ENCODE measurements around the gene ASCC1.

ASCC1 gene

GRCh38 chr10:72200883-72201282, 15.2 kb downstream of the ASCC1 start:
- peaks cover 32% of the 10 kb centered on the region for H3K36me3 ChIP-seq (ENCODE audit: control insufficient read depth, low read length)
- H3K4me2 ChIP-seq (ENCODE audit: low read length) = no peak overlapping the region
- H3K4me1 ChIP-seq (ENCODE audit: control insufficient read depth, low read length) = no peaks in the 10 kb centered on the region
- H3K9me2 ChIP-seq (replicated peaks; ENCODE audit: control insufficient read depth, low read length) = no peaks in the 10 kb centered on the region
- H3K27ac ChIP-seq (ENCODE audit: low read depth, low read length) = no peak overlapping the region
- no peaks in the 10 kb centered on the region for H4K20me1 ChIP-seq (ENCODE audit: control insufficient read depth, insufficient read depth, low read depth, low read length)
- H3K79me2 ChIP-seq (ENCODE audit: control insufficient read depth, low read length) = no peaks in the 10 kb centered on the region
- TF ChIP-seq EZH2phosphoT487 (IDR thresholded peaks at IDR 0.05; ENCODE audit: borderline replicate concordance, low read length) = no peak
- TF ChIP-seq CTCF (IDR thresholded peaks at IDR 0.05; ENCODE audit: low read depth, low read length, poor library complexity, severe bottlenecking) = no peak
- no peaks in the 10 kb centered on the region for H3K27me3 ChIP-seq (ENCODE audit: control insufficient read depth, low read length)
- H3K9me3 ChIP-seq (ENCODE audit: control insufficient read depth, insufficient read depth, low read length) = no peaks in the 10 kb centered on the region
- no peak overlapping the region for H3K4me3 ChIP-seq (ENCODE audit: low read length)
- H3F3A ChIP-seq (ENCODE audit: control insufficient read depth, insufficient read depth) = peaks cover 2% of the 10 kb centered on the region; the same call in 1 of the 2 replicates

GRCh38 chr10:72194949-72195348, 21.1 kb downstream of the ASCC1 start:
- H3K4me2 ChIP-seq (ENCODE audit: low read length) = no peak overlapping the region
- H3K9me3 ChIP-seq (ENCODE audit: control insufficient read depth, insufficient read depth, low read length) = no peaks in the 10 kb centered on the region
- no peaks in the 10 kb centered on the region for H4K20me1 ChIP-seq (ENCODE audit: control insufficient read depth, insufficient read depth, low read depth, low read length)
- H3K4me1 ChIP-seq (ENCODE audit: control insufficient read depth, low read length) = no peaks in the 10 kb centered on the region
- H3K27ac ChIP-seq (ENCODE audit: low read depth, low read length) = no peak overlapping the region
- H3K36me3 ChIP-seq (ENCODE audit: control insufficient read depth, low read length) = peaks cover 16% of the 10 kb centered on the region
- H3K9me2 ChIP-seq (replicated peaks; ENCODE audit: control insufficient read depth, low read length) = no peaks in the 10 kb centered on the region
- no peaks in the 10 kb centered on the region for H3K79me2 ChIP-seq (ENCODE audit: control insufficient read depth, low read length)
- TF ChIP-seq EZH2phosphoT487 (IDR thresholded peaks at IDR 0.05; ENCODE audit: borderline replicate concordance, low read length) (no peak), CTCF (IDR thresholded peaks at IDR 0.05; ENCODE audit: low read depth, low read length, poor library complexity, severe bottlenecking) (no peak)
- H3K4me3 ChIP-seq (ENCODE audit: low read length) = no peak overlapping the region
- no peaks in the 10 kb centered on the region for H3F3A ChIP-seq (ENCODE audit: control insufficient read depth, insufficient read depth)
- no peaks in the 10 kb centered on the region for H3K27me3 ChIP-seq (ENCODE audit: control insufficient read depth, low read length)

- peak overlapping the region; percentile 49 for H3K4me2 ChIP-seq (ENCODE audit: low read length)
These were observed 29.1 kb downstream of the ASCC1 start for GRCh38 chr10:72186982-72187330.

More at GRCh38 chr10:72186982-72187330, 29.1 kb downstream of the ASCC1 start:
- Histone ChIP-seq H3K27ac (ENCODE audit: low read depth, low read length) (no peak overlapping the region), H3K9me2 (replicated peaks; ENCODE audit: control insufficient read depth, low read length) (no peaks in the 10 kb centered on the region), H3K79me2 (ENCODE audit: control insufficient read depth, low read length) (no peaks in the 10 kb centered on the region), H3F3A (ENCODE audit: control insufficient read depth, insufficient read depth) (0 out of 2 replicates have a peak, but pooled peaks cover 3% of the 10 kb centered on the region), H3K4me1 (ENCODE audit: control insufficient read depth, low read length) (peaks cover 10% of the 10 kb centered on the region), H3K36me3 (ENCODE audit: control insufficient read depth, low read length) (peaks cover 24% of the 10 kb centered on the region), H3K4me3 (ENCODE audit: low read length) (no peak overlapping the region), H3K27me3 (ENCODE audit: control insufficient read depth, low read length) (no peaks in the 10 kb centered on the region), H4K20me1 (ENCODE audit: control insufficient read depth, insufficient read depth, low read depth, low read length) (no peaks in the 10 kb centered on the region), H3K9me3 (ENCODE audit: control insufficient read depth, insufficient read depth, low read length) (peaks cover 10% of the 10 kb centered on the region; the same call in 1 of the 2 replicates)
- TF ChIP-seq EZH2phosphoT487 (IDR thresholded peaks at IDR 0.05; ENCODE audit: borderline replicate concordance, low read length) (no peak), CTCF (IDR thresholded peaks at IDR 0.05; ENCODE audit: low read depth, low read length, poor library complexity, severe bottlenecking) (no peak)
